Naive thymus-derived CD4-positive, alpha-beta T cell (primary cell): Measurements from ENCODE around the gene GHDC. TPM values are rescaled to one million over a fixed set of nuclear protein-coding genes. Genes with fewer than 3 reads are reported as not detected.

ENCODE experiments used
- ATAC-seq: fragments of 150-1000 bp; cut with Tn5 transposase; 2 replicates; pipeline ENCODE4 v1.10.0; 2021; ENCODE audit warnings: mild to moderate bottlenecking, moderate library complexity
- CTCF ChIA-PET: fragments of 350-600 bp; sonication (Branson Sonifier 250); formaldehyde crosslinking; loops from one replicate; lab custom pipeline; 2021; ENCODE audit warnings: antibody characterized with exemption; lab: Charles Lee
- POLR2A ChIA-PET: fragments of 350-600 bp; sonication (Branson Sonifier 250); formaldehyde crosslinking; loops from one replicate; lab custom pipeline; 2021; ENCODE audit warnings: antibody characterized with exemption, inconsistent platforms; lab: Charles Lee
- DNase-seq, 9 donors: peaks; one replicate each; pipeline versions ENCODE4 v3.0.0 to v3.0.0-alpha.2; 2020 to 2022; ENCODE audit warnings: mixed read lengths in 1 of 9
- H3K27ac ChIP-seq: one replicate; pipeline ENCODE4 v1.7.0; 2013; ENCODE audit warnings: mild to moderate bottlenecking, low read depth, low read length, moderate library complexity
- H3K27me3 ChIP-seq, 2 donors: one replicate each; pipeline ENCODE4 v1.7.0; 2013; ENCODE audit warnings: low read length in 2 of 2, mild to moderate bottlenecking in 2 of 2, moderate library complexity in 2 of 2; ENCODE audit not compliant: control insufficient read depth in 2 of 2, insufficient read depth in 2 of 2
- H3K36me3 ChIP-seq, 3 experiments: 1 replicate in 2 of 3; 2 replicates in 1 of 3; pipeline ENCODE4 v1.7.0; 2013; ENCODE audit warnings: low read length in 3 of 3, mild to moderate bottlenecking in 3 of 3, moderate library complexity in 1 of 3; ENCODE audit not compliant: insufficient read depth in 3 of 3, control insufficient read depth in 2 of 3
- H3K4me1 ChIP-seq, 2 donors: one replicate each; pipeline ENCODE4 v1.7.0; 2013; ENCODE audit warnings: low read length in 2 of 2, mild to moderate bottlenecking in 2 of 2, moderate library complexity in 1 of 2; ENCODE audit not compliant: control insufficient read depth in 2 of 2, insufficient read depth in 2 of 2
- H3K4me3 ChIP-seq: 2 replicates; pipeline ENCODE4 v1.7.0; 2013; ENCODE audit warnings: mild to moderate bottlenecking, low read length
- H3K9me3 ChIP-seq, 3 experiments: 1 replicate in 2 of 3; 2 replicates in 1 of 3; pipeline ENCODE4 v1.7.0; 2013; ENCODE audit warnings: low read length in 3 of 3; ENCODE audit not compliant: control insufficient read depth in 2 of 3
- H3K27ac Mint-ChIP-seq, 9 donors: one replicate each; pipeline ENCODE4 v1.8.0; 2020 to 2022; ENCODE audit warnings: mixed read lengths in 9 of 9, mild to moderate bottlenecking in 8 of 9, moderate library complexity in 5 of 9, inconsistent platforms in 2 of 9
- H3K27me3 Mint-ChIP-seq, 5 donors: one replicate each; pipeline ENCODE4 v1.8.0; 2021 to 2022; ENCODE audit warnings: mixed read lengths in 5 of 5, mild to moderate bottlenecking in 1 of 5
- H3K36me3 Mint-ChIP-seq, 5 donors: one replicate each; pipeline ENCODE4 v1.8.0; 2020 to 2022; ENCODE audit warnings: mixed read lengths in 5 of 5, mild to moderate bottlenecking in 3 of 5, inconsistent platforms in 1 of 5
- H3K4me1 Mint-ChIP-seq, 7 donors: one replicate each; pipeline ENCODE4 v1.8.0; 2020 to 2022; ENCODE audit warnings: mixed read lengths in 7 of 7, mild to moderate bottlenecking in 3 of 7, inconsistent platforms in 1 of 7
- H3K4me3 Mint-ChIP-seq, 10 donors: one replicate each; pipeline ENCODE4 v1.8.0; 2020 to 2022; ENCODE audit warnings: mild to moderate bottlenecking in 10 of 10, mixed read lengths in 10 of 10, moderate library complexity in 6 of 10, inconsistent platforms in 2 of 10
- H3K9me3 Mint-ChIP-seq, 11 donors: one replicate each; pipeline ENCODE4 v1.8.0; 2020 to 2022; ENCODE audit warnings: mixed read lengths in 11 of 11, mild to moderate bottlenecking in 4 of 11, inconsistent platforms in 1 of 11, moderate library complexity in 1 of 11
- intact Hi-C, 2 donors: fragments of 100-400 bp; cut with micrococcal nuclease; formaldehyde crosslinking; loops; one replicate each; pipeline ENCODE4 v1.15.1; 2023
- polyA plus RNA-seq, 2 donors: library from polyadenylated mRNA; unstranded; fragments of 300-500 nt; fragmentation: Illumina TruSeq; gene quantifications; one replicate each; pipeline ENCODE4 v1.2.3, GENCODE V29; 2021
- total RNA-seq, 6 experiments: library from RNA in 5 of 6; stranded (reverse) in 5 of 6; gene quantifications; 1 replicate in 5 of 6; 2 replicates in 1 of 6; pipeline ENCODE4 v1.2.3 and lab custom pipeline; 2021 to 2026

GHDC gene
- total and polyA plus RNA-seq, 7 experiments from 2014 or later = 15.2 to 29.8 (median 18.0) TPM

GRCh38 chr17:42182927-42183734 lies 11.2 kb downstream of the GHDC start:
- ATAC-seq (no peak), DNase-seq (no peak)
- intact Hi-C loops = loop anchor here (5.0 kb wide), 6 partner anchors 66 to 274 kb away; partner anchors contain the start of genes ACLY (in 1 of the 2), ATP6V0A1 (in 1 of the 2), DNAJC7 (in 1 of the 2) and STAT3 (in 1 of the 2)
- peaks cover 20 to 38% of the 10 kb centered on the region in 2 donors for H3K4me1 ChIP-seq
- POLR2A ChIA-PET = interaction anchor here (1.6 to 2.7 kb wide), 4 partner anchors 11 to 65 kb away, joined by 6 to 22 read pairs (median 9); partner anchors contain the start of gene GHDC
- H3K4me3 ChIP-seq = peak overlapping the region; percentile 98
- H3K9me3 ChIP-seq = no peaks in the 10 kb centered on the region
- H3K27ac ChIP-seq = peak overlapping the region; percentile 81
- no peaks in the 10 kb centered on the region for H3K36me3 ChIP-seq
- Mint-ChIP-seq H3K27ac (peak overlapping the region; percentile 69 to 94 (median 88)), H3K27me3 (peaks cover 0 to 33% (median 13%) of the 10 kb centered on the region in 5 donors), H3K4me1 (peaks cover 21 to 52% (median 45%) of the 10 kb centered on the region in 7 donors), H3K9me3 (peaks cover 0 to 2% (median 0%) of the 10 kb centered on the region in 11 donors), H3K36me3 (no peaks in the 10 kb centered on the region), H3K4me3 (peak overlapping the region; percentile 85 to 95 (median 90))
- H3K27me3 ChIP-seq = no peaks in the 10 kb centered on the region
- CTCF ChIA-PET = interaction anchor here (0.7 to 1.3 kb wide), 3 partner anchors 11 to 157 kb away, joined by 3 read pairs; partner anchors contain the start of gene GHDC

DNA sequence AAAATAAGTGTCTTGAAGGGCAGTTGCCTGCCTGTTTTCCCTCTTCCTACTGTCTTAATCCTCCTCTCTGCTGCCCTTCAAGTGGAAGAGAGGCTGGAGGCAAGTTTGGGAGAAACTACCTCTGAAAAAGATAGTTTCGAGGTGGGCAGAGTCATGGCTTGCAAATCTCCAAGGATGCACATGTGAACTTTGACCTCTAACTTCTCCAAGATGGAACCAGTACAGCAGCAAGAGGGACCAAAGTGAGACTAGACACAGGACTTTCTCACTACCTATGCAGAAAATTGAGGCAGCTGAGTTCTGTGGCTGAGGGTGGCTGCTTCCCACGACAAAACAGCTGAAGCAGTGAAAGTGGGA lies 12.5 kb downstream of the GHDC start:
- H3K4me3 Mint-ChIP-seq = peak overlapping the region; percentile 41 to 95 (median 58)
- no peak overlapping the region for H3K4me3 ChIP-seq
- H3K27ac Mint-ChIP-seq = peak overlapping the region in 1 of 9 donors; percentile 56
- no peaks in the 10 kb centered on the region for H3K27me3 ChIP-seq
- ChIA-PET CTCF (interaction anchor here (0.7 to 1.9 kb wide), 3 partner anchors 13 to 63 kb away, joined by 4 to 5 read pairs (median 5); partner anchors contain the start of gene GHDC), POLR2A (interaction anchor here (0.6 kb wide), 1 partner anchor 70 kb away, joined by 3 read pairs; no protein-coding TSS in a partner anchor)
- peaks cover 0 to 2% (median 0%) of the 10 kb centered on the region in 11 donors for H3K9me3 Mint-ChIP-seq
- intact Hi-C loops = loop anchor here (1.0 to 5.0 kb wide), 12 partner anchors 27 to 275 kb away; partner anchors contain the start of genes ACLY (in 1 of the 2), ATP6V0A1 (in 1 of the 2), CNP (in 1 of the 2) and DNAJC7 (in 1 of the 2)
- H3K4me1 ChIP-seq = peaks cover 22 to 38% of the 10 kb centered on the region in 2 donors
- H3K27ac ChIP-seq = no peak overlapping the region
- DNase-seq (no peak), ATAC-seq (no peak)
- H3K4me1 Mint-ChIP-seq = peaks cover 21 to 52% (median 45%) of the 10 kb centered on the region in 7 donors
- no peaks in the 10 kb centered on the region for H3K36me3 ChIP-seq
- no peaks in the 10 kb centered on the region for H3K9me3 ChIP-seq
- peaks cover 0 to 1% (median 0%) of the 10 kb centered on the region in 5 donors for H3K36me3 Mint-ChIP-seq
- H3K27me3 Mint-ChIP-seq = peaks cover 0 to 37% (median 13%) of the 10 kb centered on the region in 5 donors

DNA sequence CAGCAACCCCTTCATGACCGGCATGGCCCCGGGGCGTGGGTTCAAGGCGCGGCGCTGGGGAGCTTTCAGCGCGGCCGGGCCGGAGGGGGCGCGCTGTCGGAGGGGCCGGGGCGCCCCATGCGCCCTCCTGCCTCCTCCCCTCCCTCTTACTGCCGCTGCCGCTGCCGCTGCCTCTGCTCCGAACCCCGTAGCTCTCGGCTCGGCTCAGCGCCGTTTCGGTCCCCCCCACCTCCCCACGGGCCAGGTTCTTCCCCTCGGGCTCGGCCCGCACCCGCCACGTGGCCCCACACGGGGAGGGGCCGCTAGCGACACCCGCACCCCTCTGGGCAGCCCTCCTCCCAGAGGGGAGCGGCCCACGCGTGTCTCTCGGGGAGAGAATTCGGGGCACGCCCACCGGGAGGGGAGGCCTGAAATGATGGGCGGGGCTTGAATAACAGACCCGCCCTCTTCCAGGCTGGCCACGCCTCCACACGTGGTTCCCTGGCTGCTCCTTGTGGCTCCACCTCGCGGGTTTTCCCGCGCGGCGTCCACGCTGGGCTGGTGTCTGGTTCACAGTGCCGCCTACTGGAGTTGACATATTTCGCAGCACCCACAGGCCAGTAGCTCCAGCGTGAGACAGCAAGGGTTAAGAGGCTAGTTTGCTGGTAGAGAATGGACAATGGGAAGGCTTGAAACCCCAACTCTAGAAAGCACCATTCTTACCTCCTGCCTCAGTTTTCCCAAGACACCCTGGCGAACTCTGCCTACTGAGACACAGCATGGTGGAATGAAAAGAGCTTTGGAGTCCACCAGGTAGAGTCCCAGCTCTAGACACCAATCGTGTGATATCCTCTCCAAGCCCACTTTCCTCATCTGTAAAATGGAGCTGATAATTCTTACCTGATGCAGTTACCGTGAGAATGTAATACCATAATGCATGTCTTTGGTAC lies 13.1 kb downstream of the GHDC start, which contains the start of gene KCNH4:
TSS of gene KCNH4 (minus strand) at position 221 of the 929 bp plus-strand sequence. CDS start at position 24, 197 bp downstream.
- H3K4me3 ChIP-seq = peak within 1 kb of the TSS; percentile 52
- H3K27me3 Mint-ChIP-seq = peaks cover 0 to 37% (median 13%) of the 10 kb centered on the region in 5 donors

GRCh38 chr17:42180411-42180921 lies 13.8 kb downstream of the GHDC start:
- Mint-ChIP-seq H3K9me3 (peaks cover 0 to 2% (median 0%) of the 10 kb centered on the region in 11 donors), H3K27me3 (peaks cover 0 to 37% (median 13%) of the 10 kb centered on the region in 5 donors)
- DNase-seq = no peak

More for the DNA sequence above, 13.1 kb downstream of the GHDC start, which contains the start of gene KCNH4:
- Mint-ChIP-seq H3K27ac (peak within 1 kb of the TSS in 3 of 9 donors; percentile 43 to 59 (median 56)), H3K9me3 (peaks cover 0 to 2% (median 0%) of the 10 kb centered on the region in 11 donors), H3K4me3 (peak within 1 kb of the TSS; percentile 56 to 95 (median 66)), H3K36me3 (peaks cover 0 to 1% (median 0%) of the 10 kb centered on the region in 5 donors), H3K4me1 (peaks cover 21 to 52% (median 45%) of the 10 kb centered on the region in 7 donors)
- DNase-seq = peak; percentile 63 to 91 (median 73)
- peak; percentile 81 for ATAC-seq
- intact Hi-C loops = loop anchor here (1.0 to 5.0 kb wide), 12 partner anchors 26 to 276 kb away; partner anchors contain the start of genes ACLY (in 1 of the 2), ATP6V0A1 (in 1 of the 2), CNP (in 1 of the 2) and DNAJC7 (in 1 of the 2)
- Histone ChIP-seq H3K36me3 (no peaks in the 10 kb centered on the region), H3K9me3 (no peaks in the 10 kb centered on the region), H3K27ac (no peak within 1 kb of the TSS), H3K4me1 (peaks cover 22 to 38% of the 10 kb centered on the region in 2 donors), H3K27me3 (no peaks in the 10 kb centered on the region)
- CTCF ChIA-PET = interaction anchor here (0.6 to 1.9 kb wide), 4 partner anchors 13 to 202 kb away, joined by 3 to 5 read pairs (median 4); partner anchors contain the start of gene GHDC
- POLR2A ChIA-PET = interaction anchor here (0.6 to 1.2 kb wide), 3 partner anchors 68 to 108 kb away, joined by 3 read pairs; no protein-coding TSS in a partner anchor

GRCh38 chr17:42179911-42180410 lies 14.3 kb downstream of the GHDC start:
- no peaks in the 10 kb centered on the region for H3K27me3 ChIP-seq
- no peaks in the 10 kb centered on the region for H3K36me3 ChIP-seq
- H3K9me3 ChIP-seq = no peaks in the 10 kb centered on the region
- ChIA-PET POLR2A (interaction anchor here (1.2 to 1.5 kb wide), 2 partner anchors 14 to 110 kb away, joined by 3 to 6 read pairs; partner anchors contain the start of gene GHDC), CTCF (no interaction called here)
- peaks cover 0 to 37% (median 13%) of the 10 kb centered on the region in 5 donors for H3K27me3 Mint-ChIP-seq
- intact Hi-C loops = loop anchor here (2.0 to 5.0 kb wide), 9 partner anchors 63 to 277 kb away; partner anchors contain the start of genes ACLY (in 1 of the 2), ATP6V0A1 (in 1 of the 2), DNAJC7 (in 1 of the 2) and NKIRAS2 (in 1 of the 2)
- ATAC-seq (no peak), DNase-seq (peak in 5 of 9 donors; percentile 23 to 42 (median 34))
- no peak overlapping the region for H3K4me3 ChIP-seq
- peaks cover 22 to 35% of the 10 kb centered on the region in 2 donors for H3K4me1 ChIP-seq
- H3K9me3 Mint-ChIP-seq = peaks cover 0 to 2% (median 0%) of the 10 kb centered on the region in 11 donors
- peak overlapping the region; percentile 16 to 74 (median 50) for H3K4me3 Mint-ChIP-seq
- no peak overlapping the region for H3K27ac ChIP-seq
- H3K4me1 Mint-ChIP-seq = peaks cover 15 to 47% (median 41%) of the 10 kb centered on the region in 7 donors
- peak overlapping the region in 2 of 9 donors; percentile 48 to 59 for H3K27ac Mint-ChIP-seq
- peaks cover 0 to 1% (median 0%) of the 10 kb centered on the region in 5 donors for H3K36me3 Mint-ChIP-seq

More at GRCh38 chr17:42180411-42180921, 13.8 kb downstream of the GHDC start:
- H3K27ac ChIP-seq = no peak overlapping the region
- H3K4me3 Mint-ChIP-seq = peak overlapping the region; percentile 16 to 74 (median 50)
- peaks cover 0 to 1% (median 0%) of the 10 kb centered on the region in 5 donors for H3K36me3 Mint-ChIP-seq
- CTCF ChIA-PET = interaction anchor here (1.9 kb wide), 1 partner anchor 62 kb away, joined by 5 read pairs; no protein-coding TSS in a partner anchor
- no peaks in the 10 kb centered on the region for H3K9me3 ChIP-seq
- peak overlapping the region; percentile 52 for H3K4me3 ChIP-seq
- intact Hi-C loops = loop anchor here (2.0 to 5.0 kb wide), 9 partner anchors 63 to 277 kb away; partner anchors contain the start of genes ACLY (in 1 of the 2), ATP6V0A1 (in 1 of the 2), DNAJC7 (in 1 of the 2) and NKIRAS2 (in 1 of the 2)
- H3K4me1 ChIP-seq = peaks cover 22 to 38% of the 10 kb centered on the region in 2 donors
- POLR2A ChIA-PET = interaction anchor here (0.7 to 1.5 kb wide), 3 partner anchors 14 to 109 kb away, joined by 3 to 6 read pairs (median 3); partner anchors contain the start of gene GHDC
- H3K4me1 Mint-ChIP-seq = peaks cover 20 to 50% (median 45%) of the 10 kb centered on the region in 7 donors
- H3K27me3 ChIP-seq = no peaks in the 10 kb centered on the region
- peak overlapping the region in 1 of 9 donors; percentile 59 for H3K27ac Mint-ChIP-seq
- ATAC-seq = no peak
- H3K36me3 ChIP-seq = no peaks in the 10 kb centered on the region
